VCaP (cell line): Measurements from ENCODE around the gene BCR.

ENCODE experiments used
- H3K27ac ChIP-seq: fragments of 450-650 bp; 2 replicates; pipeline ENCODE4 v1.5.1; 2017
- TF ChIP-seq, protein P1 (sequence below): fragments of 450-650 bp; conservative IDR thresholded peaks from 2 replicates; pipeline ENCODE4 v1.5.1; 2017; ENCODE audit warnings: mild to moderate bottlenecking, moderate library complexity

Gene BCR

DNA sequence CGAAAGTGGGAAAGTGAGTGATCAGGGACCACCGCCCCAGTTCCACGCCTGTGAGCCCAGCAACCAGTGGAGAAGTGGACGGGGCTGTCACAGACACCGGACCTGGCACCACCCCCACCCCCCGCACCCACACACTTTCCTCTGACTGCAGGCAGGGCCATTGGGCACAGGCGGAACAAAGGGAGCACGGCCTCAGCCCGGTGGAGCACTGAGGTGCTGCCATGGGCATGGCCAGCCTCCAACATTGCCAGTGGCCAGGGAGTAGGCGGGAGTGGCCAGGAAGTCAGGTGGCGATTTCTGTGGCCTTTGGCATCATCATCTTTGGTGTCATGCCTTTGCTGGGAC lies 78.5 kb downstream of the BCR start:
- H3K27ac ChIP-seq, result no peak overlapping the region

DNA sequence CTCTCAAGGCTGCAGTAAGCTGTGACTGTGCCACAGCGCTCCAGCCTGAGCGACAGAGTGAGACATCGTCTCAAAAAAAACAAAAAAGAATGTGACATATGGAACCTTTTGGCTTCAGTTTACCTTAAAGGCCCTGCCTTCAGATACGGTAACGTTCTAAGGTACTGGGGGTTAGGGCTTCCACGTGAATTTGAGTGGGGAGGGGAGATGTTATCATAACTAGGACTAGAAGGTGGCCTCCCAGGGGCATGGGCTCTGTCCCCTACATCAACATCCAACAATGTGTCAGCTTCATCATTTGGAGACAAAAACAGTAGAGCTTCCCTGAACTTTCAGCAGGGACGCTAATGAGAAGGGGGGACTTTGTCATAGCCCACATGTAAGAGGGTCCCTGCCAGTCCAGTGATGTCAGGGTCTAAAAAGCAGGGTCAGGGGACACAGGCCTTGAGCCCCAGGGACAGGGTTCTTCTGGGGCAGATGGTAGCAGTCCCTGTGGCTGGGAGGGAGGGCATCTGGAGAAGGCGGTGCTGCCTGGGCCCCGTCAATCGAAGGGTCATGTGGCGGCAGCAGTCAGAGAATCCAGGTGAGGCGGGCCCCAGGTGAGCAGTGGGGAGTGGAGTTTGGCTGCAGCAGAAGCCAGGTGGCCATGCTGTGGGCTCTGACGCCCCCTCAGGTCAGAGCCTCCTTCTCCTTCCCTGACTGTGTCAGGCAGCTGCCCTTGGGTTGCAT lies 79.8 kb downstream of the BCR start:
- H3K27ac ChIP-seq, result no peak overlapping the region
- TF ChIP-seq, protein P1, sequence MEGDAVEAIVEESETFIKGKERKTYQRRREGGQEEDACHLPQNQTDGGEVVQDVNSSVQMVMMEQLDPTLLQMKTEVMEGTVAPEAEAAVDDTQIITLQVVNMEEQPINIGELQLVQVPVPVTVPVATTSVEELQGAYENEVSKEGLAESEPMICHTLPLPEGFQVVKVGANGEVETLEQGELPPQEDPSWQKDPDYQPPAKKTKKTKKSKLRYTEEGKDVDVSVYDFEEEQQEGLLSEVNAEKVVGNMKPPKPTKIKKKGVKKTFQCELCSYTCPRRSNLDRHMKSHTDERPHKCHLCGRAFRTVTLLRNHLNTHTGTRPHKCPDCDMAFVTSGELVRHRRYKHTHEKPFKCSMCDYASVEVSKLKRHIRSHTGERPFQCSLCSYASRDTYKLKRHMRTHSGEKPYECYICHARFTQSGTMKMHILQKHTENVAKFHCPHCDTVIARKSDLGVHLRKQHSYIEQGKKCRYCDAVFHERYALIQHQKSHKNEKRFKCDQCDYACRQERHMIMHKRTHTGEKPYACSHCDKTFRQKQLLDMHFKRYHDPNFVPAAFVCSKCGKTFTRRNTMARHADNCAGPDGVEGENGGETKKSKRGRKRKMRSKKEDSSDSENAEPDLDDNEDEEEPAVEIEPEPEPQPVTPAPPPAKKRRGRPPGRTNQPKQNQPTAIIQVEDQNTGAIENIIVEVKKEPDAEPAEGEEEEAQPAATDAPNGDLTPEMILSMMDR, result no peak

More for the DNA sequence above, 78.5 kb downstream of the BCR start:
- TF ChIP-seq, protein P1, result no peak

DNA sequence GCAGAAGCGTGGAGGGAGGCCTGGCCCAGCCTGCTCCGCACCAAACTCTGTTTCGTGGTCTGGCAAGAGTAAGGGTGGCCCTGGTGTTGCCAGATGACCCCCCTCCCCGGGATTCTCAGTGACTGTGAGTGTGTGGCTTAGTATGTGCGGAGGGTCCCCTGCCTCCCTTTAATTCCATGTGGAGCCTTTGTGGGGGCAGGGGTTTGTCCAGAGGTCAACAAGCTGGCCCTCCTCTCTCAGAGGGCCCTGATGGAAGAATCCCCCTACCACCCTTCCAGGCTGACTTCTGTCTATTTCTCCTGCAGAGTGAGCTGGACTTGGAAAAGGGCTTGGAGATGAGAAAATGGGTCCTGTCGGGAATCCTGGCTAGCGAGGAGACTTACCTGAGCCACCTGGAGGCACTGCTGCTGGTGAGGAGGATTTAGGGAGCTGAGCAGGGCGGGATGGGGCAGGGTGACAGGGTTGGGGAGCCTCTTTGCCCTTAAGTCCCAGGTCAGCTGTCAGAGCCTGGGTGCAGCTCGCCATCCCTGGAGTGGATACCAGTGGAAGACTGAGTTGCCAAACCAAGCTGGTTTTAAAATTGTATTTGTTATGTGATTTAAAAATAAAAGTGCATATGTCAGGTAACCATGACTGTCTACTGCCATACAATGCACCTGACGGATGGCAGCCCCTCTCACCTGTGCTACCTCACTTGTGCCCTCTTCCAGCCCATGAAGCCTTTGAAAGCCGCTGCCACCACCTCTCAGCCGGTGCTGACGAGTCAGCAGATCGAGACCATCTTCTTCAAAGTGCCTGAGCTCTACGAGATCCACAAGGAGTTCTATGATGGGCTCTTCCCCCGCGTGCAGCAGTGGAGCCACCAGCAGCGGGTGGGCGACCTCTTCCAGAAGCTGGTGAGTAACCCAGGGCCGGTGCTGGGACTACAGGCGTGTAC lies 80.6 kb downstream of the BCR start:
- H3K27ac ChIP-seq, result no peak overlapping the region

GRCh38 chr22:23261900-23262450 lies 81.7 kb downstream of the BCR start:
- TF ChIP-seq, protein P1, result no peak
- no peak overlapping the region for H3K27ac ChIP-seq

More for the DNA sequence above, 80.6 kb downstream of the BCR start:
- TF ChIP-seq, protein P1, result no peak

DNA sequence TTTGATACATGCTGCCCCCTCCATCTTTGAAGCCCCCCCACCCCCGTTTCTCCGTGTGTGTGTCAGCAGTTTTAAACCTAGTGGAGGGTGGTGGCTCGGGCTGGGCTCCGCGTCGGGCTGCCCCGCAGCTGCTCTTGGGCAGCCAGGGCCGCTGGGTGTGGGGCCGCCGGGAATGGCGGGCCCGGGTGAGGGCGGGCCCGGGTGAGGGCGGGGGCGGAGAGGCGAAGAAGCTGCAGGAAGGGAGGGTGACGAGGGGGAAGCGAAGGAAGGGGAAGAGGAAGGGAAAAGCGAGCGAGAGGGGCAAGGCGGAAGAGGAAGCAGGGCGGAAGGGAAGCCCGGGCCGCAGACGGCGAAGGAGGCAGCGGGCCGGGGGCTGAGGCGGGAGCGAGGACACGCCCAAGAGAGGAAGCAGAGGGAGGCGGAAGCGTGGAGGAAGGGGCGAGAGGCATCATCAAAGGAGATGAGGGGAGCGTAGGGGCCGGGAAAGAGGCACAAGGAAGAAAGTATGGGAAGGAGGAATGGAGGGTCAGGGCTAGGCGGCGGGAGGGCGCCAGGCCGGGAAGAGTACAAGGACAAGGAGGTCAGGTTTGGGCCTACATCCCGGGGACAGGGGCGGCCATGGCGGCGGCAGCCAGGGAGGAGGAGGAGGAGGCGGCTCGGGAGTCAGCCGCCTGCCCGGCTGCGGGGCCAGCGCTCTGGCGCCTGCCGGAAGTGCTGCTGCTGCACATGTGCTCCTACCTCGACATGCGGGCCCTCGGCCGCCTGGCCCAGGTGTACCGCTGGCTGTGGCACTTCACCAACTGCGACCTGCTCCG lies 82.4 kb downstream of the BCR start:
- TF ChIP-seq, protein P1, result no peak
- H3K27ac ChIP-seq, result no peak overlapping the region

GRCh38 chr22:23263651-23264555 lies 83.6 kb downstream of the BCR start:
- TF ChIP-seq, protein P1, result no peak
- no peak overlapping the region for H3K27ac ChIP-seq
